EH (cell line): ENCODE data around the gene TEDDM1.
A peak's percentile ranks its signal among the peaks of the same experiment; 100 is the strongest.

Experiments used
- DNase-seq: peaks from one replicate; pipeline ENCODE4 v3.0.0-alpha.2; 2015; ENCODE audit warnings: low read depth

Gene TEDDM1

GRCh38 chr1:182406012-182406411 is 5.5 kb upstream of the TEDDM1 start:
- DNase-seq: no peak

GRCh38 chr1:182405578-182405977 is 5.1 kb upstream of the TEDDM1 start:
- DNase-seq: no peak

GRCh38 chr1:182404781-182405180 is 4.3 kb upstream of the TEDDM1 start:
- no peak for DNase-seq

- DNase-seq: peak; percentile 17
These were observed 2.6 kb downstream of the TEDDM1 start for GRCh38 chr1:182397653-182398393.

DNA sequence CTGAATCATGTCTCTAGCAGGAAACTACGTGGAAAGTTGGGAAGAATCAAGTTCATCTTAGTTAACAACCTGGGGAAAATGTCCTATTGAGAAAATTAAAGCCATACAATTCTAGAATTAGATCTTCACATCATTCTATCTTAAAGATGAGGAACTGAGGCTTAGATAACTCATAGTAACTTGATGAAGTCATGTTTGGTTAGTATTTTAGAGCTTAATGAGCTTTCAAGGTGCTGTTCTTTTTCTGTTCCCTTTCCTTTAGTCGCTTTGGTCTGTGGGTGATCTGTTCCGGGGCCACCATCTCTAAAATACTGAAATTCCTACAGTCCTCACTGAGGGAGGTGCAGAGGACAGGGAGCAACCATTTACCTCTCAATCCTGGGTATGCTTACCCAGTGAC is 4.6 kb downstream of the TEDDM1 start:
- DNase-seq: no peak

- DNase-seq: no peak
These were observed 6.3 kb downstream of the TEDDM1 start for GRCh38 chr1:182394055-182394775.

DNA sequence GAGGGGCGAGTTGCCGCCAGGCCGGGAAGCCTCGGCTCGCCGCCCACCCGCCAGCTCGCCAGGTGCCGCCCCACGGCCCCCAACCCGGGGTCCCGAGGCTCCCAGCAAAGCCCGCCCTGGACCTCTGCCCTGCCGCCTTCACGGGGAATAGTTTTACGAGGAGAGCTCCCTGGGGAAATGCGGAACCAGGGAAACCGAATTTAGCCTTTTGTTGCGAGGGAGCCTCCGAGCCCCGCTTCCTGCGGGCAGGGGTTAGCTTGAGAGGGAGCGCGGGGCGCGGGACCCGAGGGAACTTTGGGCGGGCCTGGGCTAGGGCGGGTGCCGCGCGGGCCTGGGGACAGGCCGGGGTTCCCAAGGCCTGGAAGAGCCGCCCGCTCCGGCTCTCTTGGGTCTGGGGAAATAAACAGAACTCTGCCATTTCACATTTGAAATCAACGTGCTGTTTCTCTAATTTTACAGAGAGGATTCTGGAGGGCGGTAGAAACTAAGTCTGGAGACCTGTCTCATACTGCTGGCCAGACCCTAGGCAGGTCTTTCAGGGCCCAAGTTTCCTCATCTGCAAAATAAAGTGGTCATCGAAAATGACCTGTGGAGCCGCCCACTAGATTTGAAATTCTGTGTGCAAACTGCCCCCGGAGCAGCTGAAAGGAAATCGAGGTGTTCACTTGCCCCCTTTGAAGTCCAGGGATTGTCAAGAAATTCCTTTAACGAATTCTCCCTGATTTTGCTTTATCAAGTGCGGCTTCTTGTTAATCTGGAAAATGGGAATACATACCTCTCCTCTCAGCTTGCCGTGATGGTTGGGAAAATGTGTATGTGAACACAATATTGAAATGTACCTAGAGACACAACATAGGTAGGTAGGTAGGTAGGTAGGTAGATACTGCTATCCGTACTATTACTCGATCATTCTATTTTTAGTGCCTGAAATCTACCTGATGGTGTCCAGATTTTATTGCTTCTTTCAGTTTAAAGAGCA is 8.1 kb downstream of the TEDDM1 start:
- DNase-seq: peak; percentile 58

DNA sequence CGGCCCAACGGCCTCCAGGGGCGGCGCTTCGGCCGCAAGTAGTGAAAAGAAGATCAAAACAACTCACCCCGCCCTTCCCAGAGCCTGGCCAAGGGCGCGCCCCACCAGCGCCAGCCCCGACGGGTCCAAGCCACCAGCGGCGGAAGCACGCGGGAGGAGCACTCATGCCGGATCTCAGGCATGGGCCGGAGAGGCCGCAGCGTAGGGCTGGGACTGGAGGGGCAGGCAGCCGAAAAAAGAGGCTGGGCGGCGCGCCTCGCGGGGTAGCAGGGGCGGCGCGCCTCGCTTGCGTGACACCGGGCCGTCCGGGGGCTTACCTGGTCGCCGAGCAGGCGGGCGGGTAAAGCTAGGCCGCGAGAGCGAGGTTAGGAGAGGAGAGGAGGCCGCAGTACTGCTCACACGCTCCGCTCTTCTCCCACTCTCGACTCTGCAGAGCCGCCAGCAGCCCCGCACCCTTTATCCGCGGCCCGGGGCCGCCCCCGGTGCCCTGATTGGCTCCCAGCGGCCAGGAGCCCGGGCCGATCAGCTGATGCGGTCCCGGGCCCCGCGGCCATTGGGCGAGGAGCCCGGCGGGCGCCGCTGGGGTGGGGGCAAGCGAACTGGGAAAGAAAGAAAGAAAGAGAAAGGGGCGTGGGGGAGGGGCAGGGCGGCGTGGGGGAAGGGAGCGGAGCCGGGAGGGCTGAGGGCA is 9.0 kb downstream of the TEDDM1 start, which contains the start of gene GLUL:
Gene GLUL (minus strand): TSS at position 429 of the 688 bp plus-strand sequence. CDS start 3,053 bp downstream, outside the sequence.
- peak; percentile 95 for DNase-seq

DNA sequence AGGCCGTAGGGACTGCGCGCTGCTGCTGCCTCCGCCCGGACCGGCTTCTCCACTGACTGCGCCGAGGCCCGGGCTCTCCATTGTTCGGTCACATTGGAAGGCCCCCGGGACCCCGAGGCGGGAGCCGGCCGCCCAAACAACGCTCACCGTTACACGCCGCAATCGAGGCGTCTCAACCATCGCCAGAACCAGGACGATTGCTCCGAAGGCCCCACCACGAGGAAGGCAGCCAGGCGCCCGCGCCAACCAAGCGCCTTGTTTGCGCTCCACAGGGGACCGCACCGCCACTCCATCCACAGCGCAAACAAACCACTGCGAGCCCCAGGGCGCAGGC is 9.5 kb downstream of the TEDDM1 start:
- DNase-seq: no peak

DNA sequence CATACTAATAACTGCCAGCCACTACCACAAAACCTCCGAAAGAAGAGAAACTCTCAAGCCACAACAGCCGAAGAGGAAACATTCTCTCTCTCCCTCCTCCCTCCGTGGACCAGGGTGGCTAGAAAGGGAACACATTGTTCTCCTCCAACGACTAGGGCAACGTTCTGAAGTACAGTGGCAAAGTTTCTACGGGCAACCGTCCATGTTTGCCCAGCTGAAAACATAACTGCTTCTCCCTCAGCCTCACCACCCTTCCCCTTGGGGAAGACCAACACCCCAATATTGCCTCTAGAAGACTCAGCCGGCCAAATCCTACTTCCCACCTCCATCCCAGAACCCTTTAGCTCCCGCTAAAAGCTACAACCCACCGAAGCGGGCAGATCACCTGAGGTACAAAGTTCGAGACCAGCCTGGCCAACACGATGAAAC is 10.8 kb downstream of the TEDDM1 start:
- DNase-seq: peak; percentile 29

DNA sequence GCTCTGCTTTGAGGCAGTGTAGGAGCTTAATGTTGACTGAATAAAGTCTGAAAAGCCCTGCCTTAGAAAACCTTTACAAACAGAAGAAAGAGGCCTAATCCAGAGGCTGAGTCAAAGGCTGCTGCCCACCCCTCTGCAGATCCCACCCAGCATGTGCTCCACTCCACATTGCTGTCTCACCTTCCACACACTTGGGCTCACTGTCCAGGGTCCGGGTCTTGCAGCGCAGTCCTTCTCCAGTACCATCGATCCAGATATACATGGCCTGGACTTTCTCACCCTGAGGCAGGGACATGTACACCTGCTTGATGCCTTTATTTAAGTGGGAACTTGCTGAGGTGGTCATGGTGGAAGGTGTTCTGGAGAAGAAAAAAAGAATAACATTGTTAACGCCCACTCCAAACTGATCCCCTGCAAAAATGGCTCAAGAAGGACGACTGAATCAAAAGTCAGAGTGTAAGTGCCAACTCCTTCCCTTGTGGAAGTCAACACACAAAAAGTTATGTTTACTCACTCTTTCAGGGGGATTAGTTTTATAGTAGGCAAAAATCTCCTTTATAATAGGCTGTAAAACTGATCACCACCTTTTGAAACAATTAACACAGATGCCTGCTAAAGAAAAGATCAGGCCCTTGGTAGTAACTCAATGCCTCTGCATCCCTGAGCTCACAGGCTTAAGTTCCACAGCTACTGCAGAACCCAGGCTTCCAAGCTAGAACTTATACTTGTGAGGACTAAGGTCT is 11.9 kb downstream of the TEDDM1 start:
- no peak for DNase-seq

GRCh38 chr1:182387566-182387965 is 12.9 kb downstream of the TEDDM1 start:
- DNase-seq: no peak

DNA sequence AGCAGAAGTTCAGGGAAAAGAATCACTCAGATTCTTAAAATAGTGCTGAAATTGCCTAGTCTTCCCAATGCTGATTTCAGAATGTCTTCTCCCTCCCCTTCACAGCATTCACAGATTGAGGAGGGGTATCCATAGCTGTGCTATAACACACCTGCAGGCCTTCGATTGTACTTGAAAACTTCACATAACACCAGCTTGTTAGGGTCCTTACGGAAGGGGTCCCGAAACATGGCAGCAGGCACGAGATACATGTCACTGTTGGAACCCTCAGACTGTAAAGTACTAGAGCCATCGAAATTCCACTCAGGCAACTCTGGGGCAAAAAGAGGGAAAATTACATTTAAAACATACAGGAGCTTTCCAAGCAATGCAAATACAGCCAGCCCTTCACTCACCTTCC is 13.5 kb downstream of the TEDDM1 start:
- DNase-seq: no peak

DNA sequence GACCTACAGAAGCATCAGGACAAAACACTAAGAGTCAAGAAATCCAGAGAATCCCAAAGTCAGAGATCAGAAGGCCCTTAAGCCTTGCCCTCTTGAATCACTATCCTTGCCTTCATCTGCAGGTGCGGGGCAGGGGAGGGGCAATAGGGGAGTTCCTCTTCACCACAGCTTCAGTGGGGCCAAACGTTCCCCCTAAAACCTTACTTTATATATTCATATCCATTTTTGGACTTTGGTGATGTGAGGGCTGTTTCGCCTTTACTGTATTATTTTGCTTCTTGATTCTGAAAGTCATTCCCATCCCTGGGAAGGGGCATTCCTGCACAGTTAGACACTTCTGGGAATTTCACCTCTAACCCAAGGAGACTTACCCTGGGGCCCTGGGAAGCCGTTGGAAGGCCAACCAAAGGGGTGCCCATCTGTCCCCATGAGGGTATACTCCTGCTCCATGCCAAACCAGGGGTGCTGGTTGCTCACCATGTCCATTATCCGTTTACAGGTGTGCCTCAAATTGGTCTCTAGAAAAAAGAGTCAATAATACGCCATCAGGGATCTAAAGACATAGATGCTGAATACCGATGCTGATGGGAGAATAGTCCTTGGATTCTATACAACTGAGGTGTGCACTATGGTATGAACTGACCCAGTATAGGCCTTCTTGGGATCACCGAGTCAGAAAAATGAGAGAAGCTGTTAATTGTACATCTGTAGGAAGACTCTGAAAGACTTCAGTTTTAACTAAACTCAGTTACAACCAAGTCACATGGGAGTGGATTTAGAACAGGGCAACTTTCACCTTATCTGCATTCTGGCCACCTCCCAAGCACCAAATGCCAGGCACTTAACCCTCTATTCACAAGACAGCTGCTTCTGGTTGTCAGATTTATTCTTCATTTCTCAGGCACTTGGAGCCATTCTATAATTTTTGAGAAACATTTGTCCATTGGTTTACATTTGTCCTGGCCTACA is 14.3 kb downstream of the TEDDM1 start:
- no peak for DNase-seq

DNA sequence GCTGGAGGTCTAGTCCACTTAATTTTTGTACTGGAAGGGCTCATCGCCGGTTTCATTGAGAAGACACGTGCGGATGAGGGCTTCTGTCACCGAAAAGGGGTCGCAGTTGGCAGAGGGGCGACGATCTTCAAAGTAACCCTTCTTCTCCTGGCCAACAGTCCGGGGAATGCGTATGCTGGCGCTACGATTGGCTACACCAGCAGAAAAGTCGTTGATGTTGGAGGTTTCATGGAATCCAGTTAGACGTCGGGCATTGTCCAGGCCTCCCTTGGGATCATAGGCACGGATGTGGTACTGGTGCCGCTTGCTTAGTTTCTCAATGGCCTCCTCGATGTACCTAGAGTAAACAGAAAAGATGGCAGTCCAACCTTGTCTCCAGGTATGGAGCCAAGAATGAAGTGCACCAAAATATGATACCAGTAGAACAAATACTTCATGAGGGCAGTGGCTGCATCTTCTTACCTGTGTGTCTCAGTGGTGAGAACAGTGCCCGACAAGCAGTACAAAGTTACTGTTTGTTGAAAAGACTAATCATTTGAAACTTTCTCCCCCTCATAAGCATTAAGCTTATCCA is 16.0 kb downstream of the TEDDM1 start:
- no peak for DNase-seq

DNA sequence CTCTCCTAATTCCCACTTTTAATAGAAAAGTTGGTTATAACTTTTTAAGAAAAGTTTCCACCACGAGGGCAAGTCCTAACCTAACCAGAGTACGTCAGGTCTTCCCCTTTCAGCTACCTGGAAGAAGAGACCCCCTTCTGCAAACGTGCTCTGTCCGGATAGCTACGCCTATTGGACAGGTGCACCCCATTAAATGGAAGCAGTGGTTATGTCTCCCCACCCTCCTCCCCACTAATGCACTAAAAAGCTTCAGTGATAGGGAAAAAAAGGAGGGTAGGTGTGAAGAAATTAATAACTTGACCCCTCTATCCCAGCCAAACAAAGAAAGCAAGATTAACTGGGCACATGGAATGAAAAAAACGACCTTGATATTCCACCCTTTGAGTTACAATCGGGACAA is 16.5 kb downstream of the TEDDM1 start:
- no peak for DNase-seq

DNA sequence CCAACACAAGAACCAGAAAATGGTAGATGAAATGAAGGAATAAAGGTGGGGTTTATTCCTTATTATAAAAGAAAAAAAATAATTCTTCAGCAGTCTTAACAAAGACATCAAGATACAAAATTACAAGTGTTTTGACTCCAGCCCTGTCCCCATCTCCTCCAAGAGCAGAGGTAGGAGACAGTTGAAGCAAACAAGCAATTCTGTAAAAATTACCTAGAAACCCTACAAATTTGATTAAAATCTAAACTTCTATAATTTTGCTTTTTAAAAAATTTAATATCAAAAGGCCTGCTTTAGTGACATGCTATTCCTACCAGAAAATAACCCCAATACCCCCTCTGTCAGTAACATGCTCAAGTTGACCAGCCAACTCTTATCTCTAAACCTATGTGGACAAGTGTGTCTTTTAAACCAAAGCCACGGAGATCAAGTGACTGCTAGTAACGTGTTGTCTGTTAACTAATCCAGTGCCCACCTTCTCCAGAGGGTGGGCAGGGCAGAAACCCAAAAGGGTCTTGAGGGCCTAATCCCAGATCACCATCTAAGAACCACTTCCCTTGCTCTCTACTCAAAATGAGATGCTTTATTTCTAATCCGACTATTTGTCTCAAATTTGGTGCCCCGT is 17.3 kb downstream of the TEDDM1 start:
- DNase-seq: no peak

GRCh38 chr1:182381962-182382819 is 18.3 kb downstream of the TEDDM1 start:
- no peak for DNase-seq
